B cell (primary cell): ENCODE measurements around the gene MAP2K5. TPM values are rescaled to one million over a fixed set of nuclear protein-coding genes. Genes with fewer than 3 reads are reported as not detected.

ENCODE experiments used
- ATAC-seq: fragments of 200-7000 bp; cut with Tn5 transposase; one replicate; pipeline ENCODE4 v1.10.0; 2021; ENCODE audit warnings: low read depth, mild to moderate bottlenecking, moderate number of reproducible peaks, moderate library complexity
- CTCF ChIA-PET: fragments of 350-600 bp; sonication (Branson Sonifier 250); formaldehyde crosslinking; loops from one replicate; lab custom pipeline; 2021; ENCODE audit warnings: antibody characterized with exemption, inconsistent platforms; lab: Charles Lee
- POLR2A ChIA-PET: fragments of 350-600 bp; sonication (Branson Sonifier 250); formaldehyde crosslinking; loops from one replicate; lab custom pipeline; 2021; ENCODE audit warnings: antibody characterized with exemption; lab: Charles Lee
- DNase-seq: peaks from one replicate; pipeline ENCODE4 v3.0.0; 2013
- H2AFZ ChIP-seq: 2 replicates; pipeline ENCODE4 v1.6.1; 2012; ENCODE audit warnings: mild to moderate bottlenecking, low read depth, low read length; ENCODE audit not compliant: insufficient read depth, poor library complexity, severe bottlenecking
- H3K27ac ChIP-seq, 2 donors: 1 replicate in 1 of 2; 2 replicates in 1 of 2; pipeline ENCODE4 v1.5.1; 2012 to 2013; ENCODE audit warnings: low read length in 2 of 2, mild to moderate bottlenecking in 2 of 2, moderate library complexity in 1 of 2
- H3K27me3 ChIP-seq, 4 experiments: fragments of 200-600 bp in 1 of 4; sonication (generic) in 1 of 4; replicated peaks in 1 of 4; 1 replicate in 2 of 4; 2 replicates in 2 of 4; pipeline versions ENCODE4 v1.6.1 to v1.7.0; 2013 to 2016; ENCODE audit warnings: low read length in 3 of 4, mild to moderate bottlenecking in 2 of 4, mixed read lengths in 1 of 4, moderate library complexity in 1 of 4; ENCODE audit not compliant: insufficient read depth in 4 of 4, control insufficient read depth in 3 of 4; ENCODE audit errors: control extremely low read depth in 1 of 4
- H3K36me3 ChIP-seq, 2 experiments: replicated peaks in 1 of 2; 1 replicate in 1 of 2; 2 replicates in 1 of 2; pipeline versions ENCODE4 v1.6.1 to v1.7.1; 2013; ENCODE audit warnings: low read length in 1 of 2; ENCODE audit not compliant: insufficient read depth in 2 of 2, control insufficient read depth in 1 of 2; ENCODE audit errors: control extremely low read depth in 1 of 2, extremely low read depth in 1 of 2
- H3K4me1 ChIP-seq, 2 donors: fragments of 200-600 bp in 1 of 2; sonication (generic) in 1 of 2; 1 replicate in 1 of 2; 2 replicates in 1 of 2; pipeline versions ENCODE4 v1.5.1 to v1.6.1; 2013 to 2017; ENCODE audit warnings: low read length in 2 of 2; ENCODE audit not compliant: control insufficient read depth in 2 of 2, insufficient read depth in 2 of 2
- H3K4me2 ChIP-seq: replicated peaks from 2 replicates; pipeline ENCODE3; 2012; ENCODE audit warnings: mild to moderate bottlenecking, low read depth, low read length; ENCODE audit not compliant: poor library complexity, severe bottlenecking
- H3K4me3 ChIP-seq, 5 experiments: fragments of 200-600 bp in 1 of 5; sonication (generic) in 1 of 5; 1 replicate in 3 of 5; 2 replicates in 2 of 5; pipeline versions ENCODE4 v1.5.1 to v1.7.0; 2011 to 2016; ENCODE audit warnings: low read length in 4 of 5, mild to moderate bottlenecking in 4 of 5, low read depth in 2 of 5, control low read depth in 1 of 5, moderate library complexity in 1 of 5; ENCODE audit not compliant: insufficient read depth in 1 of 5; ENCODE audit errors: control extremely low read depth in 1 of 5, extremely low read depth in 1 of 5
- H3K79me2 ChIP-seq: fragments of 200-600 bp; sonication (generic); one replicate; pipeline ENCODE4 v1.6.0; 2016; ENCODE audit warnings: low read length; ENCODE audit not compliant: control insufficient read depth, insufficient read depth
- H3K9ac ChIP-seq: fragments of 200-600 bp; sonication (generic); 2 replicates; pipeline ENCODE4 v1.6.1; 2017; ENCODE audit warnings: mild to moderate bottlenecking, low read length, moderate library complexity
- H3K9me3 ChIP-seq, 3 donors: one replicate each; pipeline versions ENCODE4 v1.6.1 to v1.7.1; 2013; ENCODE audit warnings: low read length in 2 of 3; ENCODE audit not compliant: control insufficient read depth in 2 of 3, insufficient read depth in 1 of 3; ENCODE audit errors: control extremely low read depth in 1 of 3
- H4K20me1 ChIP-seq: 2 replicates; pipeline ENCODE4 v1.6.0; 2012; ENCODE audit warnings: mild to moderate bottlenecking, low read length; ENCODE audit not compliant: insufficient read depth, control insufficient read depth, poor library complexity, severe bottlenecking
- H3K27ac Mint-ChIP-seq: one replicate; pipeline ENCODE4 v1.8.0; 2021; ENCODE audit warnings: mixed read lengths
- H3K27me3 Mint-ChIP-seq: one replicate; pipeline ENCODE4 v1.8.0; 2021; ENCODE audit warnings: mixed read lengths
- H3K4me1 Mint-ChIP-seq: one replicate; pipeline ENCODE4 v1.8.0; 2021; ENCODE audit warnings: mixed read lengths
- H3K4me3 Mint-ChIP-seq: one replicate; pipeline ENCODE4 v1.8.0; 2021; ENCODE audit warnings: mixed read lengths
- H3K9me3 Mint-ChIP-seq: one replicate; pipeline ENCODE4 v1.8.0; 2022; ENCODE audit warnings: mixed read lengths; ENCODE audit not compliant: insufficient read depth
- CTCF ChIP-seq: fragments of 200-600 bp; IDR thresholded peaks from one replicate; pipeline ENCODE4 v1.8.0; 2022; ENCODE audit warnings: antibody characterized with exemption, mild to moderate bottlenecking
- EZH2 ChIP-seq: IDR thresholded peaks from 2 replicates; pipeline ENCODE4 v1.6.1; 2012; ENCODE audit warnings: borderline replicate concordance, low read depth, mild to moderate bottlenecking, moderate library complexity, low read length; ENCODE audit not compliant: insufficient read depth, poor library complexity, severe bottlenecking
- WGBS: methylation state at CpG from one replicate; pipeline ENCODE4 v1.1.5; 2013; ENCODE audit warnings: missing lambda C conversion rate; ENCODE audit not compliant: insufficient coverage; 5-methylcytosine and 5-hydroxymethylcytosine counted together
- intact Hi-C: fragments of 100-400 bp; cut with micrococcal nuclease; formaldehyde crosslinking; loops from one replicate; pipeline ENCODE4 v1.10.0; 2022
- polyA plus RNA-seq: library from polyadenylated mRNA; depleted of rRNA; stranded (reverse); fragments of >200 nt; gene quantifications from 2 replicates; pipeline ENCODE4 v1.2.3, GENCODE V29; 2012
- total RNA-seq, 2 donors: library from RNA; stranded (reverse); fragments of 120-200 nt in 1 of 2; gene quantifications; 1 replicate in 1 of 2; 2 replicates in 1 of 2; pipeline versions ENCODE4 v1.2.3 to v1.2.4, GENCODE V29; 2013 to 2022

The MAP2K5 gene
- total and polyA plus RNA-seq, 2 donors (not counting 1 experiment from before 2014, with no cell fraction given): 11.1 to 40.0 TPM

DNA sequence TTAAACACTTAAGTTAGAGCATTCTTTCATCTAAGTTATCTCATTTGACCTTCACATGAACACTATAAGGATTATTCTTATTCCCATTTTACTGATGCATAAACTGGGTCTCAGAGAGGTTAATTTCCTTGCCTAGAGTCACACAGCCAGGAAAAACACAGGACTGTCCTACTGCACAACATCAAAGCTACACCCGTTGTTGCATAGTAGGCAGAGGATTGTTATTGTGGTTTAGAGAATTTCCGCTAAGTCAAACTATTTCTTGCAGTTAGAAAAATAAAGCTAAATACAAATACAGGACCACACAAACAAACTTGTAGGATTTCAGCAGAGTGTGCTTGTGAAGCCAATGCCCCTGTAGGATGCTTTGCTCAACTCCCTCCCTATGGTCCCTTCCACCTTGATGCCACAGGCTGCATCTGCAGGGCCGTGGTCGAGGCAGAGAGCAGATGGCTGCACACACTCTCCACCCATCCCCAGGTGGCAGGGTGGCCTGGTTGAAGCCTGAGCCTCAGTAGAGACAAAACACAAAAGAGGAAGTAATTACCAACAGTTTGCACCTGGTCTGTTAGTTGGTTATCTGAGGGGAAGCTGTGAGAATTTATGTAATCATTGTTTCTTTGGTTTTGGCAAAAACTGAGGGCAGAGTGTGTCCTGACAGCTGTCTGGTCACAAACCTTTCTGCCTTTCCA is 241.7 kb downstream of the MAP2K5 start:
- Histone ChIP-seq H3K27ac (peak overlapping the region; percentile 75 to 85), H3K27me3 (no peaks in the 10 kb centered on the region), H2AFZ (no peak overlapping the region), H3K79me2 (no peaks in the 10 kb centered on the region), H3K4me1 (peaks cover 44 to 50% of the 10 kb centered on the region in 2 donors), H3K9me3 (peaks cover 0 to 9% (median 0%) of the 10 kb centered on the region in 3 donors), H3K4me2 (peak overlapping the region; percentile 54), H3K9ac (no peak overlapping the region), H3K4me3 (peak overlapping the region in 1 of 5 experiments; percentile 11), H3K36me3 (no peaks in the 10 kb centered on the region), H4K20me1 (no peaks in the 10 kb centered on the region)
- peak overlapping the region; percentile 66 for H3K4me3 Mint-ChIP-seq
- POLR2A ChIA-PET: interaction anchor here (0.5 to 3.5 kb wide), 5 partner anchors 20 to 1667 kb away, joined by 3 to 22 read pairs (median 10); partner anchors contain the start of gene SKOR1
- H3K27ac Mint-ChIP-seq: peak overlapping the region; percentile 91
- CTCF ChIA-PET: interaction anchor here (1.2 to 10.4 kb wide), 10 partner anchors 8 to 837 kb away, joined by 3 to 237 read pairs (median 10); partner anchors contain the start of genes MAP2K5, RNU6-1 and SKOR1
- peak; percentile 90 for DNase-seq
- no peaks in the 10 kb centered on the region for H3K9me3 Mint-ChIP-seq
- TF ChIP-seq EZH2 (no peak), CTCF (no peak)
- H3K27me3 Mint-ChIP-seq: no peaks in the 10 kb centered on the region
- H3K4me1 Mint-ChIP-seq: peaks cover 59% of the 10 kb centered on the region
- 0% methylated on average over 2 of the region's 4 CpGs for WGBS
- ATAC-seq: peak; percentile 86
- intact Hi-C loops: loop anchor here (1.0 to 10.0 kb wide), 4 partner anchors 242 to 699 kb away; partner anchors contain the start of genes C15orf61, FEM1B and MAP2K5
